Right forelimb (tissue), 1 donor: ENCODE results near the gene SNTN.

Experiments
- DNase-seq: peaks from one replicate; pipeline ENCODE4 v3.0.0-alpha.2; 2018

SNTN gene

DNA sequence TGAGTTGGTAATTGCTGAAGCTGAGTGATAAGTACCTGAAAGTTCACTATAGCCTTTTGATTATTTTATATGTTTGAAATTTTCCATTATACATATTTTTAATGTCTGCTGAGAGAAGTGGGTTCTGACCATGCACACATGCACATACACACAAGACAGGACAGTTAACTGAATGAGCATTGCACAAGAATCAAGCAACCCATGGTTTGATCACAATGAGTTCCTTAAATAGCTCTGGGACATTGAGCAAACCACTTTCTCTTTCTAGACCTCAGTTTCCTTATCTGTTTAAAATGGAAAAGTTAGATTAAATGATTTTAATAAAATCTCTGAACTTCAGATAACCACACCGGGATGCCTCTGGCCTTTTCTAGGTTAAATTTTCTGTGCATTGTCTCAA, 26.7 kb downstream of the SNTN start:
- no peak for DNase-seq

DNA sequence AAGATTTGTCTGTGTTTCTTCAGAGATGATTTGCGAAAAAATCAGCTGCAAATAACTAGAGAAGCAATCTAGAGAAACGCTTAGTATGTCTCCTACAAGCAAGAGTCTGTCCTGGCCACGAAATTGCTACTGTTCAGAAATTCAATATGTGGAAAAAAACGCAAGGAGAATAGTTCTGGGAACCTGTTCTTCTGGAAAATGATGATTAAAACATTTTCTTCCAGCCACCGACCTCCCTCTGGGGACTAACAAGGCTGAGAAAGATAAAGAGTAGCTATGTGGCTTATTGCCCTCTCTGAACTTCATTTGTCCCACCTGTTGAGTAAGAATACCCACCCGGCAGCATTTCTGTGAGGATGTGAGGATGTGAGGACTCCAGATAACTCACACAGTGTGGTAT, 31.6 kb downstream of the SNTN start:
- no peak for DNase-seq

DNA sequence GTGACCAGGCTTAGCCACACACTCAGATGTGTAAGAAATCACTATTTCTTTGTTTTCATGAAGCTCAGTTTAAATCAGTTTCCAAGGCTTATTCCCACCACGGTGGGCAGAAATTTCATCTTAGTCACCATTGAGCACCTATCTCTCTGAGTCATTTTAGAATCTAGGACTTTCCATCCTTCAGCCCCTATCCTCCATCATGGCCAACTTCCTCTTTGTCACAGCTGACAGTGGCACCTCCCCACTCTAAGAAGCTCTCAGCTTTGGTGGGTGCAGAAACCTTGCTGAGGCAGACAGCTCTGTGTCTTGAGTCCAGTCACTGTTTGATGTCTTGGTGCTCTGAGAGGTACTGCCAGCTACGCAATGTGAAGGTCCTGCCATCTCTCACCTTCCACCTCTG, 32.9 kb downstream of the SNTN start:
- no peak for DNase-seq

DNA sequence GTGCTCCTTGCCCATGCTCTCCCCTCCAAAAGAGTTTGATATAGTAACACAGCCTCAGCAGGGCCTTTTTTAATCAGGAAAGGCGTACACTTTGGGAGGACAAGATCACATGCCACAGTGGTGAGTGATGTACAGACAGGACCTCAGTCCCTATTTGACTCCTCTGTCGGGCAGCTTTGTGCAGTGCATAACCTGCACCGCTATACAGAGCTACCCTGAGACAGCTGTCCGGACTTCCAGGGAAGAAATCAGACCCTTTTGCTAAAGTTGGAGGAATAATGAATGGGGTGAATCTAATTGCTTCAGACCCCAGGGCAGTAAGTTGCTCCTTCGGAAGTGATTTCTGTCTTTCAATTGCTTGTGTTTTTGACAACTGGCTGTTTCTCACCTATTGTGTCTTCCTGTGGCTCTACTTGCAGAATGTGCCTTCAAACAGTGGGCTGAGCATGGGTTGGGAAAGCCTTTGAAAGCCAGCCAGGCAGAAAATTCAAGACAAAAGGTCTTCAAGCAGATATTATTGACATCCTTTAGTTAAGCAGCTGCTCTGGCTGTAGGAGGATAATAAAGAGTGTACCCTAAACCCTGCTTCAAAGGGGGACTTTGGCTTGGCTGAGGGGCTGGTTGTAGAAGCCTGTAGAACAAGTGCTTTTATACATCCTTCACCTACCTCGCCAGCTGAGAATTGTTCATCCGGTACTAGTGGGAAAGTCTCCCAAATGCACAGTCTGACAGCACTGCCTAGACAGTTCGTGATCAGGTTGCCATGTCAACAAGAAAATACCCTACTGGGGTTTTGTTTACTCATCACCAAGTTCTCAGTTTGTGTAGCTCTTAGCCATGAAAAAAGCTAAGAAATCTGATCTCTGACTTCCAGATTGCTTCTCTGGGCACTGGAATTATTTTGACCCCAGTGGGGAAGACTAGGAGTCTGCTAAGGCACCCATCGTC, 35.1 kb downstream of the SNTN start:
- no peak for DNase-seq

DNA sequence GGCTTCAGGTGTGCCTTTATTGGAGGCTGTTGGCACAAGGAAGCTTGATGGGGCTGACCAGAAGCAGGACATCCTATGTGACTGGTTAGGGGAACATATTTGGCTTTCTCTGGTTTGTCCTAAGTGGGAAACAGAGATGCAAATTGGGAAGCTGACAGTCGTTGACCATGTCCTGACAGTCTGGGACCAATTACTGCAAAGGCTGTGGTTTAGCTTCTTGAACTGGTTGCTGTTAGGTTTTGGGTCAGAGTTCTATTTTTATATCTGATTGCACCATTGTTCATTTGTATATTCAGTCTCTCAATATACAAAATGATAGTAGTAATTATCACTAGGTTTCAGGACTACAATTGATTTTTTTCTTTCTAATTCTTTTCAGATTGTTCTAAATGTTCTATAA, 36.8 kb downstream of the SNTN start:
- no peak for DNase-seq

DNA sequence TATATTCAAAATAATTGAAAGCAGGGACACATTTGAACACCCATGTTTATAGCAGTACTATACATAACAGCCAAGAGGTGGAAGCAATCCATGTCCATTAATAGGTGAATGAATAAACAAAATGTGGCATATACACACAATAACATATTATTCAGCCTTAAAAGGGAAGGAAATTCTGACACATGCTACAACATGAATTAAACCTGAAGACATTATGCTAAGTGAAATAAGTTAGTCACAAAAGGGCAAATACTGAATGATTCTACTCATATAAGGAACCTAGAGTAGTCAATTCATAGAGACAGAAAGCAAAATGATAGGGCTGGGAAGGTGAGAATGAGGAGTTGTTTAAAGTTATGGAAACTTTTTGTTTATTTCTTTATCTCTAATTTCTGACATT, 40.9 kb downstream of the SNTN start:
- no peak for DNase-seq

DNA sequence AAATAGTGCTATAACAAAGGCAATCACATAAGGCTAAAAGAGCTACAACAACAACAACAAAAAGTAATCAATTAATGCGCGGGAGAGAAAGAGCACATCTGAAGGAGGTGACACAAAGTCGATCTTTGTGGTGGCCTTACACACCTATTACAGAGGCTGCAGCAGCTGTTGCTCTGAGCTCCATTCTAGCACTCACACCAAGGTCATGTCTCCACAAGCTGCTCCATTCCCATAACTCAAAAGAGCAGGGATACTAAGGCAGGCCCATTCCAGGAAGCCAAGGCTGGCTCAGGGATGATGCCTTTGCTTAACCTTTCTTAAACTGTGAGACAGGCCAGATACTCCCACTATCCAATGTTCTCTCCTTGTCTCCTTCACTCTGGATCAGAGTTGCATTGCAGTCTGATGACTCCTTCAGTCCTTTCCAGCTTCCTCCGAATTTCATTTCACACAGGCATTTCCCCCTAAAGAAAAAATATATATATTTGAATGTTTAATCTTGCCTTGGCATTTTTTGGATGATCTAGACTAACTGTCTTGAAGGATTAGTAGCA, 52.7 kb downstream of the SNTN start:
- DNase-seq: no peak

DNA sequence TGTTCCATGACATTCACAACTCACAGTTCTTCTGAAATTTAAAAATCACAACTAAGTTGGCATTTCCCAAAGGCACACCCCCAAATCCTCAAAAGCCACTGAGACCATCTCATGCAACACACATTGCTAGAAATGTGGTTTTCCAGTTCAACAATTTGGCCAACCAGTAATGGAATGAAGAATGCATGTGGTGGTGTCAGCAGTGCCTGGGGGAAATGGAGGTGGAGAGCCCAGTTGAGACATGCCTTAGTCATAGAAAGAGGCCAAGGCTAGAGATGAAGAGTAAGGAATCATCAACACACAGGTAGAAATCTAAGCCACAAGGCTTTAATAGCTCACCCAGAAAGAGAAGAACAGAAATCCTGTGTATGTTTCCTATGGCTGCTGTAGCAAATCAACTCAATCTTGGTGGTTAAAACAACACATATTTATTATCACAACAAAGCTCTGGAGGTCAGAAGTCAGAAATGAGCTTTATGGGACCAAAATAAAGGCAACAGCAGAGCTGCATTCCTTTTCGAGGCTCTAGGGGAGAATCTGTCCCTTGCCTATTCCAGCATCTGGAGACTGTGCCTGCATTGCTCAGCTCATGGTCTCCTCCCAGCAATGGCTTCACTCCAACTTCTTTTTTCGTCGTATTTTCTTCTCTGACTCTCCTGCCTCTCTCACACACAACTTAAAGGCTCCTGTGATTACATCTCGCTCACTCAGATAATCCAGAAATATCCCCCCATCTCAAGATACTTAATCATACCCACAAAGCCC, 54.0 kb downstream of the SNTN start:
- DNase-seq: no peak

DNA sequence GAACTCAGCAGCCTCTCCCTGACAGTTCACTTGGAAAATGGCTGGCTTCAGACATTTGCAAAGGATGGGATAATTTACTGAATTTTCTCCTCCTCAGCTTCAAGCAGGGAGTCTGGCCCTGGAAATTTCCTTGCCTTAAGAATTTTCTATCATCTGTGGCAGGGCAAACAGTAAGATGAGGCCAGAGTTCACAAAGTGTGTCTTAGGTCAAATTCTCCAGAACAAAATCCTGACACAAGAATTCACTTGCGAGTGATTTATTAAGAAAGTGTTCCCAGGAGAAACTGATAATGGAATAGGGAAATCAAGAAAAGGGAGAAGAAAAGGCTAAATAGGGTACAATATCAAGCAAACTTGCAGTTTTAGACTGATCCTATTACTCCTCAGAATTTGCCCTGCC, 55.3 kb downstream of the SNTN start:
- DNase-seq: no peak

DNA sequence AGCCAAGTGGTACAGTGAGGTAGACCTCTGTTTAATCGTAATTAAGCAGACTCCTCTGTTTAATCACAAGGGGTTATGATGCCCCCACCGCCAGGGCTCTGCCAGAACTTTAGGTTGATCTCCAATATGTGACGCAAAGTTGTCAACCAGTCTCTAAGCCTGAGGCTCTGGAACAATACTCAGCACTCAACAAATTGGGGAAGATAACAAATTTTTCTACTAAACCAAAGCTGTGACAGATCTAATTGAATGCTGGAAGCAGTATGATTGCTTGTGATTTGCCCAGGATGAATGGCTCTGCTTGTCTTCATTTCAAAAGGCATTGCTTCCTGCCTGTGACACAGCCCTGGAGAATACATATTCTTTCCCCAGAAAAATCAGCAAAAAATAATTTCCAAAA, 57.1 kb downstream of the SNTN start:
- no peak for DNase-seq
